Upper lobe of left lung (tissue), 6 donors: ENCODE data around the gene U2AF2. TPM values are rescaled to one million over a fixed set of nuclear protein-coding genes. Genes with fewer than 3 reads are reported as not detected.

ENCODE experiments used
- ATAC-seq, 2 donors: fragments of 200-7000 bp; cut with Tn5 transposase; one replicate each; pipeline ENCODE4 v1.9.1; 2022; ENCODE audit warnings: mild to moderate bottlenecking in 2 of 2, moderate library complexity in 2 of 2; ENCODE audit not compliant: low FRiP score in 2 of 2
- DNase-seq, 2 donors: peaks; one replicate each; pipeline ENCODE4 v3.0.0-alpha.2; 2019 to 2020
- H3K27ac ChIP-seq, 4 donors: fragments of 200-600 bp; sonication (generic); one replicate each; pipeline ENCODE4 v1.5.1; 2016 to 2019
- H3K27me3 ChIP-seq, 4 donors: fragments of 200-600 bp; sonication (generic); one replicate each; pipeline ENCODE4 v1.5.1; 2017 to 2019
- H3K36me3 ChIP-seq, 4 donors: fragments of 200-600 bp; sonication (generic); one replicate each; pipeline ENCODE4 v1.5.1; 2016 to 2019
- H3K4me1 ChIP-seq, 4 donors: fragments of 200-600 bp; sonication (generic); one replicate each; pipeline ENCODE4 v1.5.1; 2018 to 2019
- H3K4me3 ChIP-seq, 4 donors: fragments of 200-600 bp; sonication (generic); one replicate each; pipeline ENCODE4 v1.5.1; 2017 to 2019; ENCODE audit warnings: mild to moderate bottlenecking in 2 of 4, moderate library complexity in 1 of 4
- H3K9me3 ChIP-seq, 4 donors: fragments of 200-600 bp; sonication (generic); one replicate each; pipeline ENCODE4 v1.5.1; 2018 to 2019
- CTCF ChIP-seq, 6 experiments: fragments of 450-650 bp in 4 of 6; fragments of 200-600 bp in 2 of 6; sonication (generic) in 2 of 6; IDR thresholded peaks; one replicate each; pipeline ENCODE4 v1.5.1; 2016 to 2019; ENCODE audit warnings: antibody characterized with exemption in 6 of 6
- EP300 ChIP-seq, 4 donors: sonication (generic); formaldehyde crosslinking; IDR thresholded peaks; one replicate each; pipeline ENCODE4 v1.5.1; 2017; ENCODE audit warnings: antibody characterized with exemption in 4 of 4, control low read depth in 2 of 4
- POLR2A ChIP-seq, 4 donors: fragments of 450-650 bp; IDR thresholded peaks; one replicate each; pipeline ENCODE4 v1.5.1; 2016 to 2017; ENCODE audit warnings: antibody characterized with exemption in 4 of 4, mild to moderate bottlenecking in 2 of 4
- POLR2AphosphoS5 ChIP-seq, 2 donors: sonication (generic); formaldehyde crosslinking; IDR thresholded peaks; one replicate each; pipeline ENCODE4 v1.5.1; 2017; ENCODE audit warnings: antibody characterized with exemption in 2 of 2
- WGBS, 2 donors: methylation state at CpG; one replicate each; pipeline ENCODE4 v1.1.5; 2017 to 2018; 5-methylcytosine and 5-hydroxymethylcytosine counted together
- total RNA-seq, 6 donors: library from RNA; depleted of rRNA in 4 of 6; stranded (reverse); fragments of >200 nt in 4 of 6; gene quantifications; one replicate each; pipeline versions ENCODE4 v1.1.0 to v1.2.1, GENCODE V29; 2016 to 2021
- donor health status: DM: no; HTN: no; CAD: no; lungs with moderate emphysema.
- donor health status: DM: no; HTN: yes; CAD: no; lungs with severe emphysema.

The U2AF2 gene
- total RNA-seq, 6 donors from 2014 or later, result 57.7 to 294 (median 157) TPM

- no peaks in the 10 kb centered on the region for H3K27me3 ChIP-seq
- H3K36me3 ChIP-seq, result peaks cover 42 to 85% (median 76%) of the 10 kb centered on the region in 4 donors
- no peak for TF ChIP-seq POLR2A (IDR thresholded peaks at IDR 0.05)
- no peak for TF ChIP-seq EP300 (IDR thresholded peaks at IDR 0.05)
- TF ChIP-seq CTCF (IDR thresholded peaks at IDR 0.05), result no peak
- no peak for TF ChIP-seq POLR2AphosphoS5 (IDR thresholded peaks at IDR 0.05)
- no peak overlapping the region for H3K4me3 ChIP-seq
- peaks cover 0 to 23% (median under 1%) of the 10 kb centered on the region in 4 donors for H3K4me1 ChIP-seq
- ATAC-seq (no peak), DNase-seq (no peak)
- H3K27ac ChIP-seq, result no peak overlapping the region
- no peaks in the 10 kb centered on the region for H3K9me3 ChIP-seq
- 91 to 92% methylated on average over 29 to 30 of the region's 30 CpGs for WGBS, 2 donors
Measured at GRCh38 chr19:55668603-55669348, 13.9 kb downstream of the U2AF2 start.

GRCh38 chr19:55669418-55670279, 14.8 kb downstream of the U2AF2 start:
- peaks cover 33 to 83% (median 74%) of the 10 kb centered on the region in 4 donors for H3K36me3 ChIP-seq
- no peak overlapping the region for H3K27ac ChIP-seq
- TF ChIP-seq POLR2AphosphoS5 (IDR thresholded peaks at IDR 0.05) (no peak), POLR2A (IDR thresholded peaks at IDR 0.05) (no peak), CTCF (IDR thresholded peaks at IDR 0.05) (no peak), EP300 (IDR thresholded peaks at IDR 0.05) (no peak)
- ATAC-seq, result no peak
- no peak overlapping the region for H3K4me3 ChIP-seq
- H3K27me3 ChIP-seq, result no peaks in the 10 kb centered on the region
- no peaks in the 10 kb centered on the region for H3K9me3 ChIP-seq
- DNase-seq, result no peak
- WGBS, 2 donors, result 89 to 90% methylated on average over 30 to 43 of the region's 43 CpGs
- H3K4me1 ChIP-seq, result peaks cover 4 to 32% (median 9%) of the 10 kb centered on the region in 4 donors

GRCh38 chr19:55670280-55671053, 15.6 kb downstream of the U2AF2 start:
- Histone ChIP-seq H3K9me3 (no peaks in the 10 kb centered on the region), H3K27me3 (no peaks in the 10 kb centered on the region), H3K4me3 (no peak overlapping the region), H3K36me3 (peaks cover 33 to 76% (median 67%) of the 10 kb centered on the region in 4 donors), H3K27ac (no peak overlapping the region), H3K4me1 (peaks cover 4 to 34% (median 10%) of the 10 kb centered on the region in 4 donors)
- DNase-seq, result peak; percentile 44 to 87
- peak in 1 of 2 donors; percentile 70 for ATAC-seq
- TF ChIP-seq EP300 (IDR thresholded peaks at IDR 0.05), result no peak
- no peak for TF ChIP-seq POLR2AphosphoS5 (IDR thresholded peaks at IDR 0.05)
- TF ChIP-seq POLR2A (IDR thresholded peaks at IDR 0.05), result no peak
- TF ChIP-seq CTCF (IDR thresholded peaks at IDR 0.05), result no peak
- 83 to 88% methylated on average over 14 to 20 of the region's 23 CpGs for WGBS, 2 donors

GRCh38 chr19:55671054-55671378, 16.2 kb downstream of the U2AF2 start:
- DNase-seq (no peak), ATAC-seq (no peak)
- Histone ChIP-seq H3K4me3 (no peak overlapping the region), H3K27ac (no peak overlapping the region), H3K36me3 (peaks cover 31 to 70% (median 61%) of the 10 kb centered on the region in 4 donors), H3K4me1 (peaks cover 7 to 39% (median 14%) of the 10 kb centered on the region in 4 donors), H3K9me3 (no peaks in the 10 kb centered on the region), H3K27me3 (no peaks in the 10 kb centered on the region)
- 88 to 100% methylated on average over 1 to 2 of the region's 2 CpGs for WGBS, 2 donors
- TF ChIP-seq EP300 (IDR thresholded peaks at IDR 0.05), result no peak
- no peak for TF ChIP-seq CTCF (IDR thresholded peaks at IDR 0.05)
- no peak for TF ChIP-seq POLR2A (IDR thresholded peaks at IDR 0.05)
- TF ChIP-seq POLR2AphosphoS5 (IDR thresholded peaks at IDR 0.05), result no peak
